HEK293T (cell line): ENCODE data around the gene ZSCAN20.

Source experiments
- ARNT ChIP-seq: fragments of 450-650 bp; IDR thresholded peaks from 2 replicates; pipeline ENCODE4 v1.6.1; 2017; ENCODE audit warnings: mild to moderate bottlenecking
- BHLHE40 ChIP-seq: fragments of 450-650 bp; IDR thresholded peaks from 2 replicates; pipeline ENCODE4 v1.6.1; 2016; ENCODE audit warnings: mild to moderate bottlenecking, moderate library complexity, borderline replicate concordance
- FOXA1 ChIP-seq: fragments of 450-650 bp; IDR thresholded peaks from 2 replicates; pipeline ENCODE4 v1.6.1; 2016; ENCODE audit warnings: mild to moderate bottlenecking
- HDGF ChIP-seq: fragments of 450-650 bp; IDR thresholded peaks from 2 replicates; pipeline ENCODE4 v1.6.1; 2017; ENCODE audit warnings: antibody characterized with exemption, borderline replicate concordance
- LEF1 ChIP-seq: fragments of 450-650 bp; IDR thresholded peaks from 2 replicates; pipeline ENCODE4 v1.6.1; 2017; ENCODE audit warnings: mild to moderate bottlenecking, borderline replicate concordance
- NFRKB ChIP-seq: fragments of 450-650 bp; IDR thresholded peaks from 2 replicates; pipeline ENCODE4 v1.6.1; 2016; ENCODE audit warnings: mild to moderate bottlenecking, moderate library complexity
- PKNOX1 ChIP-seq: fragments of 450-650 bp; IDR thresholded peaks from 2 replicates; pipeline ENCODE4 v1.6.1; 2016
- SP1 ChIP-seq: fragments of 450-650 bp; IDR thresholded peaks from 2 replicates; pipeline ENCODE4 v1.6.1; 2017

DNA sequence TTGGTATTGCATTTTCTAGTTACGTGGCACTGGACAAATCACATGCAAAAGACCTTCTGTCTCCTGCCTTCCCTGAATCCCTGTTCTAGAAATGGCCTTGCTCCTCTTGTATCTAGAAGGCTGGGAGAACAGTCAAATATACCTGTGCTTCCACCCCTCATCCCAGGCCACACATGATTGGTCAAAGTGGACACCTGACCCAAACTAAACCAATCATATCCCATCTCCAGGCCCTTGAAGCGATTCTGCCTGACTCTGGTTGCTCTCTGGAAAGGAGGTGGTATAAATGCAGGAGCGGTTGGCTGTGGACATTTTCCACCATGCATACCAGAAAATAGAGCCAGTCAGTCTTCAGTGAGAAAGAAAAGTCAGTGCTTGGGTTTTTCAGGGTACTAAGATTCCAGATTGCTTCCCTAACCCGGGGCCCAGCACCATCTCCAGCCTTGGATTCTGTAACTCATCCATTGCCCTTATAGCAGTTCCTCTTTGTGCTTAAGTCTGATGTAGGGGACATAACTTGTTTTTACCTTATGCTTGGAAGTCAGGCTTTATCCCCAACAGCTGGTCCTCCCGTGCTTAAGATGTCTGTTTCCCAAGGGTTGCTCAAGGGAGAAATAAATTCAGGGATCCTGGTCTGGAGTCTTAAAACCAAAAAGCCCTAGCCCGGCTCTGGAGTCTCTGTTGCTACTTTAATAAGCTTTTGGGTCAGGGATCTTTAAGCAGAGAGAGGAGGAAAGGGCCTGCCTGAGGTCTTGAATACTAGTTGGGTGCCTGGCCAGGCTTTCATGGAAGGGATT is 33.9 kb upstream of the ZSCAN20 start:
- TF ChIP-seq BHLHE40 (no peak), FOXA1 (no peak), NFRKB (no peak), LEF1 (no peak), ARNT (no peak), HDGF (no peak), PKNOX1 (no peak), SP1 (no peak)
